GM12872 (cell line): Measurements from ENCODE around the gene IGFN1.

Source experiments
- TF ChIP-seq, protein P1 (sequence below): IDR thresholded peaks from 3 replicates; pipeline ENCODE4 v1.5.1; 2011; ENCODE audit warnings: low read depth, mild to moderate bottlenecking, low read length, moderate library complexity; ENCODE audit not compliant: insufficient read depth

IGFN1 gene

GRCh38 chr1:201172999-201173610, 17.5 kb upstream of the IGFN1 start:
- TF ChIP-seq, protein P1, sequence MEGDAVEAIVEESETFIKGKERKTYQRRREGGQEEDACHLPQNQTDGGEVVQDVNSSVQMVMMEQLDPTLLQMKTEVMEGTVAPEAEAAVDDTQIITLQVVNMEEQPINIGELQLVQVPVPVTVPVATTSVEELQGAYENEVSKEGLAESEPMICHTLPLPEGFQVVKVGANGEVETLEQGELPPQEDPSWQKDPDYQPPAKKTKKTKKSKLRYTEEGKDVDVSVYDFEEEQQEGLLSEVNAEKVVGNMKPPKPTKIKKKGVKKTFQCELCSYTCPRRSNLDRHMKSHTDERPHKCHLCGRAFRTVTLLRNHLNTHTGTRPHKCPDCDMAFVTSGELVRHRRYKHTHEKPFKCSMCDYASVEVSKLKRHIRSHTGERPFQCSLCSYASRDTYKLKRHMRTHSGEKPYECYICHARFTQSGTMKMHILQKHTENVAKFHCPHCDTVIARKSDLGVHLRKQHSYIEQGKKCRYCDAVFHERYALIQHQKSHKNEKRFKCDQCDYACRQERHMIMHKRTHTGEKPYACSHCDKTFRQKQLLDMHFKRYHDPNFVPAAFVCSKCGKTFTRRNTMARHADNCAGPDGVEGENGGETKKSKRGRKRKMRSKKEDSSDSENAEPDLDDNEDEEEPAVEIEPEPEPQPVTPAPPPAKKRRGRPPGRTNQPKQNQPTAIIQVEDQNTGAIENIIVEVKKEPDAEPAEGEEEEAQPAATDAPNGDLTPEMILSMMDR = no peak

GRCh38 chr1:201173736-201174135, 16.9 kb upstream of the IGFN1 start:
- TF ChIP-seq, protein P1 = no peak

DNA sequence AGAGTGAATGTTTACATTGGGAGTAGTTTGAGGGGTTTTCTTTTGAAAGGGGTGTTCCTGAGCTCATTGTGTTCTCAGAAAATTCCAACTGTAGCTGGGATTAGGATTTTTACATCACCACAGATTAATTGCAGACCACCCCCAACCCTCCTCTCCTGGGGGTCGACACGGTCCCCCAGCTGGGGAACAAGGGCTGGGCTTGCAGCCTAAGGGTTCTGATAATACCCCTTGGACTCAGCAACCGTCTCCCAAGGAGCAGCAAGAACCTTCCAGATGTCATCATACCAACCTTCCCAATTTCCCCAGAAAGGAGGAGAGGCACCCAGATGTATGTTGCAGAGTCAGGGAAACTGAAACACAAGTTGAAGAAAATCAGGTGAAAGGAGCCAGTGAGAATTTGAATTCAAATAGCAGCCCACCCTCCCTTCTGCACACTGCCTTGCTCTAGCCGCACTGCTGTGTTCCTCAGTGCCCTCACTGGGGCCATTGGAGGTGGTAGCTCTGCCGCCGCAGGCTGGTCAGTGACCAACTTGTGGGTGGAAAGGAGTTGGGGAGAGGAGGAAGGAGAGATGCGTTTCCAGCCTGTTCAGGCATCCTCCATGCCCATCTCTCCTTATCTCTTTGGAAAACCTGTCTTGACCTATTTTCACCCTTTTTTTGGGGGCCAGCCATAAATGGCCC, 14.7 kb upstream of the IGFN1 start:
- TF ChIP-seq, protein P1 = no peak

DNA sequence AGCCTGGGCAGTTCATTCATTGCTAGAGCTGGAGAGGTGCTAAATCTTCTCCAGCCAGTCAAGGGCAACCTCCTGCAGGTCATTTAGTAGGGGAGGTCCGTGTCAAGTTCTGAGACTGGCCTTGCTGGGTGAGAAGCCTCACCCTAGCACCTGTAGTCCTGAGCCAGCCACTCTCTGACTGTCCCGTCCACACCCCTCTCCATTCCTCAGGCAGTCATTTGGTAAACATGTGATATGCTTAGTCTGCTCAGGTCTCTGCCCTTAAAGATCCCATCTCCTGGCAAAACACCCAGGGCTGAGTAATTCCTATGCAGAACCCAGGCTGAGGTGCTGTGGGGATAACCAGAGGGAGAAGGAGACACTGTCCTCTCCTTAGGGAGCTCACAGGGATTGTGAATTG, 13.7 kb upstream of the IGFN1 start:
- TF ChIP-seq, protein P1 = no peak

- TF ChIP-seq, protein P1 = no peak
Measured at GRCh38 chr1:201178718-201179117, 11.9 kb upstream of the IGFN1 start.

DNA sequence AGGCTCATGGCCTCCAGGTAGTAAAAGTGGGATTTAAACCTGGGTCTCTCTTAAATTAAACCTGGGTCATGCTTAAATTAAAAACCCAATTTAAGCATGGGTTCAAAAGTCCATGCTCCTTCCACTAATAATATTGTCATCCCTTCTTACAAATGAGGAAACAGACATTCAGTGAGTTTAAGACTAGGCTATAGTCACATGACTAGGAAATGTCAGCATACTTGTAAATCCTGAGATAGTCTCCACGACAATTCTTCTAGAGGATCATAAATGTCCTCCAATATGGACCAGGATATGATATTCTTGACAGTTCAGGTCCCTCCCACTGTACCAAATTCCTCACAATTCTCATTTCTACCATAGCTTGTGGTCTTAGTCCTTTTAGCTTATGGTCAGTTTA, 10.5 kb upstream of the IGFN1 start:
- TF ChIP-seq, protein P1 = no peak

DNA sequence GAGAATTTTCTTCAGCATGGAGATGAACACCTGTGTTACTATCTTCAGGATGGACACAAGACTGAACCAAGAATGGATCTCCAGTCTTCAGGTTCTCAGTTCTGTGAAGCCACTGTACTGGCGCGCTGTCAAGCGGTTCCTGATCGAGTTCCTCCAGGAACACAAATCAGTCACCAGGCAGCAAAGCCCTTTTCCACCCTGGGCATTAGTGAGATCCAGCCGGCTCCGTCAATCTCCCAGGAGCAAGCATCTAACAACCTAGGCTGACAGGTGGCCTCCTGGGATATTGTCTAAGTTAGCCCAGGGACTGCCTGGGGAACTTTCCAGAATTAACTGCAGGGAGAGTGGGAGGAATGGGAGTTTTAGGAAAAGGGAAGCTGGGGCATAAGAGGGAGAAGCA, 9.7 kb upstream of the IGFN1 start:
- TF ChIP-seq, protein P1 = no peak
